HEK293 (cell line): Measurements from ENCODE around the gene KAT2B.

Experiments used
- CTCF ChIA-PET: fragments of 350-600 bp; formaldehyde crosslinking; extraction: SDS; loops from one replicate; lab custom pipeline; 2021; ENCODE audit warnings: antibody characterized with exemption; lab: Yijun Ruan, JAX
- POLR2A ChIA-PET: fragments of 300-600 bp; formaldehyde crosslinking; extraction: SDS; loops from one replicate; lab custom pipeline; 2020; ENCODE audit warnings: antibody characterized with exemption, inconsistent platforms; lab: Yijun Ruan, JAX
- H3K27ac ChIP-seq: fragments of 200-500 bp; sonication (Bioruptor generic); 2 replicates; pipeline ENCODE4 v1.5.1; 2014; ENCODE audit warnings: low read depth, low read length, control low read depth, inconsistent platforms; ENCODE audit errors: extremely low read depth
- H3K36me3 ChIP-seq, 2 experiments: fragments of 200-500 bp in 1 of 2; sonication (Bioruptor generic) in 1 of 2; 1 replicate in 1 of 2; 2 replicates in 1 of 2; pipeline ENCODE4 v1.5.1; 2014 to 2017; ENCODE audit warnings: inconsistent platforms in 2 of 2, low read length in 2 of 2; ENCODE audit not compliant: control insufficient read depth in 2 of 2, insufficient read depth in 1 of 2
- H3K4me1 ChIP-seq: fragments of 200-500 bp; sonication (Bioruptor generic); 2 replicates; pipeline ENCODE4 v1.5.1; 2014; ENCODE audit warnings: mild to moderate bottlenecking, low read length, inconsistent platforms; ENCODE audit not compliant: control insufficient read depth, insufficient read depth
- H3K4me3 ChIP-seq: 2 replicates; pipeline ENCODE4 v1.5.1; 2011; ENCODE audit warnings: low read depth, mild to moderate bottlenecking, control low read depth, low read length, moderate library complexity
- H3K9me3 ChIP-seq: fragments of 200-500 bp; sonication (Bioruptor generic); 2 replicates; pipeline ENCODE4 v1.5.1; 2014; ENCODE audit warnings: low read depth, low read length, inconsistent platforms; ENCODE audit not compliant: control insufficient read depth, insufficient read depth
- BCL11A ChIP-seq: fragments of 450-650 bp; formaldehyde crosslinking; IDR thresholded peaks from 2 replicates; pipeline ENCODE4 v1.5.1; 2016; ENCODE audit warnings: low read depth, missing biosample characterization, missing genetic modification characterization
- GLIS1 ChIP-seq: fragments of 450-650 bp; formaldehyde crosslinking; IDR thresholded peaks from 2 replicates; pipeline ENCODE4 v1.5.1; 2016; ENCODE audit warnings: missing biosample characterization, missing genetic modification characterization
- HOXA7 ChIP-seq: sonication (generic); formaldehyde crosslinking; IDR thresholded peaks from 2 replicates; pipeline ENCODE4 v1.8.1; 2022; ENCODE audit warnings: missing genetic modification reagents, borderline replicate concordance
- SP2 ChIP-seq: fragments of 450-650 bp; formaldehyde crosslinking; IDR thresholded peaks from 2 replicates; pipeline ENCODE4 v1.5.1; 2016; ENCODE audit warnings: missing biosample characterization, missing genetic modification characterization
- YY2 ChIP-seq: fragments of 450-650 bp; formaldehyde crosslinking; IDR thresholded peaks from 2 replicates; pipeline ENCODE4 v1.5.1; 2016; ENCODE audit warnings: missing biosample characterization, missing genetic modification characterization
- ZBTB1 ChIP-seq: fragments of 450-650 bp; formaldehyde crosslinking; IDR thresholded peaks from 2 replicates; pipeline ENCODE4 v1.5.1; 2016; ENCODE audit warnings: missing biosample characterization, missing genetic modification characterization
- ZNF184 ChIP-seq: fragments of 450-650 bp; IDR thresholded peaks from 2 replicates; pipeline ENCODE4 v1.5.1; 2018; ENCODE audit warnings: missing biosample characterization, mild to moderate bottlenecking, missing genetic modification characterization
- ZNF274 ChIP-seq, 2 experiments: fragments of 200-500 bp in 1 of 2; fragments of 450-650 bp in 1 of 2; sonication (Bioruptor generic) in 1 of 2; formaldehyde crosslinking in 1 of 2; IDR thresholded peaks; 2 replicates each; pipeline versions ENCODE4 v1.5.1 to v1.6.1; 2014 to 2016; ENCODE audit warnings: borderline replicate concordance in 1 of 2, inconsistent platforms in 1 of 2, low read length in 1 of 2, missing biosample characterization in 1 of 2, missing genetic modification characterization in 1 of 2
- ZNF548 ChIP-seq: fragments of 450-650 bp; formaldehyde crosslinking; IDR thresholded peaks from 2 replicates; pipeline ENCODE4 v1.5.1; 2016; ENCODE audit warnings: missing biosample characterization, missing genetic modification characterization
- ZNF623 ChIP-seq: fragments of 450-650 bp; formaldehyde crosslinking; IDR thresholded peaks from 2 replicates; pipeline ENCODE4 v1.5.1; 2016; ENCODE audit warnings: missing biosample characterization, missing genetic modification characterization
- ZNF670 ChIP-seq: fragments of 450-650 bp; formaldehyde crosslinking; IDR thresholded peaks from 2 replicates; pipeline ENCODE4 v1.5.1; 2016; ENCODE audit warnings: missing biosample characterization, missing genetic modification characterization, low read depth
- ZNF792 ChIP-seq: fragments of 450-650 bp; formaldehyde crosslinking; IDR thresholded peaks from 2 replicates; pipeline ENCODE4 v1.5.1; 2016; ENCODE audit warnings: missing biosample characterization, missing genetic modification characterization
- ZSCAN23 ChIP-seq: fragments of 450-650 bp; formaldehyde crosslinking; IDR thresholded peaks from 2 replicates; pipeline ENCODE4 v1.5.1; 2016; ENCODE audit warnings: missing biosample characterization, missing genetic modification characterization
- ZSCAN30 ChIP-seq: fragments of 450-650 bp; IDR thresholded peaks from 2 replicates; pipeline ENCODE4 v1.5.1; 2018; ENCODE audit warnings: missing biosample characterization, mild to moderate bottlenecking, missing genetic modification characterization, moderate library complexity
- TF ChIP-seq, protein P1 (sequence below): sonication (generic); formaldehyde crosslinking; IDR thresholded peaks from 2 replicates; pipeline ENCODE4 v1.8.1; 2022; ENCODE audit warnings: mild to moderate bottlenecking, moderate library complexity, missing genetic modification reagents
- TF ChIP-seq, protein P2 (sequence below): fragments of 450-650 bp; formaldehyde crosslinking; IDR thresholded peaks from 2 replicates; pipeline ENCODE4 v1.5.1; 2016; ENCODE audit warnings: missing biosample characterization, missing genetic modification characterization
- TF ChIP-seq, protein P3 (sequence below): fragments of 450-650 bp; formaldehyde crosslinking; IDR thresholded peaks from 2 replicates; pipeline ENCODE4 v1.5.1; 2016; ENCODE audit warnings: missing biosample characterization, missing genetic modification characterization
- TF ChIP-seq, protein P4 (sequence below): fragments of 450-650 bp; formaldehyde crosslinking; IDR thresholded peaks from 2 replicates; pipeline ENCODE4 v1.5.1; 2016; ENCODE audit warnings: missing biosample characterization, missing genetic modification characterization
- TF ChIP-seq, protein P5 (sequence below): fragments of 450-650 bp; formaldehyde crosslinking; IDR thresholded peaks from 2 replicates; pipeline ENCODE4 v1.5.1; 2017; ENCODE audit warnings: missing biosample characterization, missing genetic modification characterization

The KAT2B gene

DNA sequence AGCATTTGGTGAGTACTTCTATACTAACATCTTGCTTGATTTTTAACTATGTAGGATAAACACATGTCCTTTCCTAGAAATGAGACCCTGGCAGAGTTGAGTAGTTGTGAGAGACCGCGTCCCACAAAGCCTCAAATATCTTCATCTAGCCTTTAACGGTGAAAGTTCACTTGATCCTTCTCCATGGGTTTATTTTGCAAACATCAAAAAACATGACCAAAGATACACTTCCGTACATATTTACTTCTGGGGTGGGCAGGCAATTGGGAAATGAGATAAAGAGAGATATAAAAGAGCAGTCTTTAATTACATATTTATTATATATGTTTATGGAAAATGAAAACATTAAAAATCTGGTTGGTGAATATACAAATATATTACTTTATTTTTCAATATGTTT lies 5.2 kb upstream of the KAT2B start:
- Histone ChIP-seq H3K4me1 (peaks cover 9% of the 10 kb centered on the region), H3K36me3 (no peaks in the 10 kb centered on the region), H3K27ac (no peak overlapping the region), H3K4me3 (no peak overlapping the region)
- ChIA-PET CTCF (no interaction called here), POLR2A (no interaction called here)
- TF ChIP-seq ZNF274 (IDR thresholded peaks at IDR 0.05; ENCODE audit: low read length) = no peak
- TF ChIP-seq ZNF274 (tag by site-specific recombination; IDR thresholded peaks at IDR 0.05; ENCODE audit: borderline replicate concordance) = no peak
- TF ChIP-seq, protein P1, sequence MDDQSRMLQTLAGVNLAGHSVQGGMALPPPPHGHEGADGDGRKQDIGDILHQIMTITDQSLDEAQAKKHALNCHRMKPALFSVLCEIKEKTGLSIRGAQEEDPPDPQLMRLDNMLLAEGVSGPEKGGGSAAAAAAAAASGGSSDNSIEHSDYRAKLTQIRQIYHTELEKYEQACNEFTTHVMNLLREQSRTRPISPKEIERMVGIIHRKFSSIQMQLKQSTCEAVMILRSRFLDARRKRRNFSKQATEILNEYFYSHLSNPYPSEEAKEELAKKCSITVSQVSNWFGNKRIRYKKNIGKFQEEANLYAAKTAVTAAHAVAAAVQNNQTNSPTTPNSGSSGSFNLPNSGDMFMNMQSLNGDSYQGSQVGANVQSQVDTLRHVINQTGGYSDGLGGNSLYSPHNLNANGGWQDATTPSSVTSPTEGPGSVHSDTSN = no peak
- TF ChIP-seq, all 188 proteins: peak for 0
- H3K9me3 ChIP-seq = no peaks in the 10 kb centered on the region

DNA sequence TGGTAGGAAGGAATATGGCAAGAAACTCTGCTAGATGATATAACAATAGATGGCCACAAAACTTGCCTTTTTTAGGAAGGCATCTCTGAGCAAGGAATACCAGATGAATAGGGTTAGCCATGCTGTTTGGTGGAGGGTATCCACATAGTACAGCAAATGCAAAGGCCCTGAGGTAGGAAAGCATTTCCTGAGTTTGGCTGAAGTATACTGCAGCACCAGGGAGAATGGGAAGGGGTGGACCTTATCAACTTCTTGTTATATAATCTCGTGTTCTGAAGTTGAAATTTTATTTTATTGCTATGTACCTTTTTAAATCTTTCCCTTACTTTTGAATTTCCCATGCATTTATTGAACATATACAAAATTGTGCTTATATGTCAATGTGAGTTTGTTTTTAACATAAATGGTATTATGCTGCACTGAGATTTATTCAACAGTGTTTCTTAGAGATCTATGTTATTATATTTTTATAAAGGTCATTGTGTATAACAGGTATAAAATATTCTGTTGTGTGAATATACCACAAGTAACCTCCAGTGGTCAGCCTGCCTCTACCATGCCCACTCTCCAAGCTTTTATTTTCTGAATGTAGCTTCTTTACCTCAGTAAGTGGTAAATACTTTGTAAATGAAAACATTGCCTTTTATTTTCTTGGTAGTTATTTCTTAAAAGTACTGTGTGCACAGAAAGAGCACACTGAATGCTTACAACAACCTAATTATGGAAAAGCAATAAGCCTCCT lies 2.8 kb upstream of the KAT2B start:
- no peaks in the 10 kb centered on the region for H3K36me3 ChIP-seq
- TF ChIP-seq GLIS1 (tag by site-specific recombination) = no peak
- no peak for TF ChIP-seq HOXA7 (CRISPR knock-in tag)
- peak; percentile 85 for TF ChIP-seq ZNF623 (tag by site-specific recombination)
- TF ChIP-seq, protein P2, sequence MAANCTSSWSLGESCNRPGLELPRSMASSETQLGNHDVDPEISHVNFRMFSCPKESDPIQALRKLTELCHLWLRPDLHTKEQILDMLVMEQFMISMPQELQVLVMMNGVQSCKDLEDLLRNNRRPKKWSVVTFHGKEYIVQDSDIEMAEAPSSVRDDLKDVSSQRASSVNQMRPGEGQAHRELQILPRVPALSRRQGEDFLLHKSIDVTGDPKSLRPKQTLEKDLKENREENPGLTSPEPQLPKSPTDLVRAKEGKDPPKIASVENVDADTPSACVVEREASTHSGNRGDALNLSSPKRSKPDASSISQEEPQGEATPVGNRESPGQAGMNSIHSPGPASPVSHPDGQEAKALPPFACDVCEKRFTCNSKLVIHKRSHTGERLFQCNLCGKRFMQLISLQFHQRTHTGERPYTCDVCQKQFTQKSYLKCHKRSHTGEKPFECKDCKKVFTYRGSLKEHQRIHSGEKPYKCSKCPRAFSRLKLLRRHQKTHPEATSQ = no peak
- H3K4me1 ChIP-seq = peaks cover 9% of the 10 kb centered on the region
- CTCF ChIA-PET = no interaction called here
- POLR2A ChIA-PET = no interaction called here
- H3K27ac ChIP-seq = no peak overlapping the region
- H3K9me3 ChIP-seq = no peaks in the 10 kb centered on the region
- no peak overlapping the region for H3K4me3 ChIP-seq

DNA sequence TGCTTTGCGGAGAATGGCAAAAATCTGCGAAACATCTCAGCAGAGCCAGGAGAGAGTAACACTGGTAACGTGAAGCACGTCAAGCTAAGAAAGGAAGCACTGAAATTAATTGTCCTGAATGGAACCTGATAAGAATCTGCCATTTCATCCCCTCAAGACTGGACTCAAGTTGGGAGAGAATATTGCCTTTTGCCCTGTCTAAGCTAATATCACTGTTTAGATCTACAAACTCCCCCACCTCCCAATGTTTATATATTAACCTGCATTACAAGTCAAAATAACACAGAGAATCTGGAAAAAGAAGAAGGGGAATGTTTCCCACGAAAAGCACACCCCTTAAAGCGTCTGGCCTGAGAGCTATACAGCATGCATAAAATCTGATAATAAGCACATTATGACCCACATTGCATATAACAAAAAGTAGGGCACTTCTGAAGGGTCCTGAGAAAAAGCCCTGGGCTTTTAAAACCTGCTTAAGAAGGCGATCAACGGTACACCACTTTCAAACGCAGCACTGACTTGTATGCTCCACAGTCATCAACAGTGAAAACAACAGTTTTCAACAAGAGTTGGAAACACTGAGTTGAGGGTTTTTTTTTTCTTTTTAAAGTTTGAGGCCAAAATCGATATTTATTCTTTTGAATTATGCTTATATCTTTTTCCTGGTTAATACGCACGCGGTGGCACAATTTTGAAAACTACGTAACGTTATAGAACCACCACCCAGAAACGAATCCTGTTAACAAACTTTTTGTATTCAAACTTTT lies 1.4 kb upstream of the KAT2B start:
- Histone ChIP-seq H3K4me3 (peak overlapping the region; percentile 76), H3K9me3 (no peaks in the 10 kb centered on the region), H3K4me1 (peaks cover 19% of the 10 kb centered on the region), H3K36me3 (no peaks in the 10 kb centered on the region), H3K27ac (peak overlapping the region; percentile 99; the same call in 1 of the 2 replicates)
- ChIA-PET POLR2A (no interaction called here), CTCF (interaction anchor here (0.6 kb wide), 1 partner anchor 56 kb away, joined by 3 read pairs; no protein-coding TSS in a partner anchor)
- TF ChIP-seq ZSCAN23 (tag by site-specific recombination) (no peak), ZSCAN30 (no peak), ZNF670 (tag by site-specific recombination) (no peak), SP2 (tag by site-specific recombination) (no peak), ZNF184 (tag by site-specific recombination) (no peak), BCL11A (tag by site-specific recombination) (no peak), ZBTB1 (tag by site-specific recombination) (no peak), YY2 (no peak), ZNF792 (no peak), ZNF548 (tag by site-specific recombination) (no peak)
- TF ChIP-seq, protein P3, sequence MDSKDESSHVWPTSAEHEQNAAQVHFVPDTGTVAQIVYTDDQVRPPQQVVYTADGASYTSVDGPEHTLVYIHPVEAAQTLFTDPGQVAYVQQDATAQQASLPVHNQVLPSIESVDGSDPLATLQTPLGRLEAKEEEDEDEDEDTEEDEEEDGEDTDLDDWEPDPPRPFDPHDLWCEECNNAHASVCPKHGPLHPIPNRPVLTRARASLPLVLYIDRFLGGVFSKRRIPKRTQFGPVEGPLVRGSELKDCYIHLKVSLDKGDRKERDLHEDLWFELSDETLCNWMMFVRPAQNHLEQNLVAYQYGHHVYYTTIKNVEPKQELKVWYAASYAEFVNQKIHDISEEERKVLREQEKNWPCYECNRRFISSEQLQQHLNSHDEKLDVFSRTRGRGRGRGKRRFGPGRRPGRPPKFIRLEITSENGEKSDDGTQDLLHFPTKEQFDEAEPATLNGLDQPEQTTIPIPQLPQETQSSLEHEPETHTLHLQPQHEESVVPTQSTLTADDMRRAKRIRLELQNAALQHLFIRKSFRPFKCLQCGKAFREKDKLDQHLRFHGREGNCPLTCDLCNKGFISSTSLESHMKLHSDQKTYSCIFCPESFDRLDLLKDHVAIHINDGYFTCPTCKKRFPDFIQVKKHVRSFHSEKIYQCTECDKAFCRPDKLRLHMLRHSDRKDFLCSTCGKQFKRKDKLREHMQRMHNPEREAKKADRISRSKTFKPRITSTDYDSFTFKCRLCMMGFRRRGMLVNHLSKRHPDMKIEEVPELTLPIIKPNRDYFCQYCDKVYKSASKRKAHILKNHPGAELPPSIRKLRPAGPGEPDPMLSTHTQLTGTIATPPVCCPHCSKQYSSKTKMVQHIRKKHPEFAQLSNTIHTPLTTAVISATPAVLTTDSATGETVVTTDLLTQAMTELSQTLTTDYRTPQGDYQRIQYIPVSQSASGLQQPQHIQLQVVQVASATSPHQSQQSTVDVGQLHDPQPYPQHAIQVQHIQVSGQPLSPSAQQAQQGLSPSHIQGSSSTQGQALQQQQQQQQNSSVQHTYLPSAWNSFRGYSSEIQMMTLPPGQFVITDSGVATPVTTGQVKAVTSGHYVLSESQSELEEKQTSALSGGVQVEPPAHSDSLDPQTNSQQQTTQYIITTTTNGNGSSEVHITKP (tag by site-specific recombination) = no peak
- TF ChIP-seq, protein P4, sequence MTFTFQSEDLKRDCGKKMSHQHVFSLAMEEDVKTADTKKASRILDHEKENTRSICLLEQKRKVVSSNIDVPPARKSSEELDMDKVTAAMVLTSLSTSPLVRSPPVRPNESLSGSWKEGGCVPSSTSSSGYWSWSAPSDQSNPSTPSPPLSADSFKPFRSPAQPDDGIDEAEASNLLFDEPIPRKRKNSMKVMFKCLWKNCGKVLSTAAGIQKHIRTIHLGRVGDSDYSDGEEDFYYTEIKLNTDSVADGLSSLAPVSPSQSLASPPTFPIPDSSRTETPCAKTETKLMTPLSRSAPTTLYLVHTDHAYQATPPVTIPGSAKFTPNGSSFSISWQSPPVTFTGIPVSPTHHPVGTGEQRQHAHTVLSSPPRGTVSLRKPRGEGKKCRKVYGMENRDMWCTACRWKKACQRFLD (tag by site-specific recombination) = no peak
- TF ChIP-seq, protein P5, sequence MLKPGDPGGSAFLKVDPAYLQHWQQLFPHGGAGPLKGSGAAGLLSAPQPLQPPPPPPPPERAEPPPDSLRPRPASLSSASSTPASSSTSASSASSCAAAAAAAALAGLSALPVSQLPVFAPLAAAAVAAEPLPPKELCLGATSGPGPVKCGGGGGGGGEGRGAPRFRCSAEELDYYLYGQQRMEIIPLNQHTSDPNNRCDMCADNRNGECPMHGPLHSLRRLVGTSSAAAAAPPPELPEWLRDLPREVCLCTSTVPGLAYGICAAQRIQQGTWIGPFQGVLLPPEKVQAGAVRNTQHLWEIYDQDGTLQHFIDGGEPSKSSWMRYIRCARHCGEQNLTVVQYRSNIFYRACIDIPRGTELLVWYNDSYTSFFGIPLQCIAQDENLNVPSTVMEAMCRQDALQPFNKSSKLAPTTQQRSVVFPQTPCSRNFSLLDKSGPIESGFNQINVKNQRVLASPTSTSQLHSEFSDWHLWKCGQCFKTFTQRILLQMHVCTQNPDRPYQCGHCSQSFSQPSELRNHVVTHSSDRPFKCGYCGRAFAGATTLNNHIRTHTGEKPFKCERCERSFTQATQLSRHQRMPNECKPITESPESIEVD (tag by site-specific recombination) = no peak
